Body of pancreas (tissue), 4 donors: ENCODE data around the gene DENND10.

Experiments used
- CTCF ChIP-seq, 7 experiments: fragments of 450-650 bp in 4 of 7; fragments of 200-600 bp in 3 of 7; sonication (generic) in 3 of 7; IDR thresholded peaks; one replicate each; pipeline ENCODE4 v1.5.1; 2016 to 2019; ENCODE audit warnings: antibody characterized with exemption in 7 of 7
- POLR2A ChIP-seq, 3 donors: fragments of 450-650 bp; IDR thresholded peaks; one replicate each; pipeline ENCODE4 v1.6.1; 2016; ENCODE audit warnings: antibody characterized with exemption in 3 of 3, mild to moderate bottlenecking in 2 of 3

GRCh38 chr10:119143657-119144056 lies 39.7 kb downstream of the DENND10 start:
- no peak for TF ChIP-seq CTCF (IDR thresholded peaks at IDR 0.05)
- TF ChIP-seq POLR2A (IDR thresholded peaks at IDR 0.05) = no peak
